Natural killer cell (primary cell): Measurements from ENCODE around the gene TMA7. TPM values are rescaled to one million over a fixed set of nuclear protein-coding genes. Genes with fewer than 3 reads are reported as not detected.

Experiments
- ATAC-seq, 3 donors: fragments of 150-1000 bp in 2 of 3; fragments of 200-7000 bp in 1 of 3; cut with Tn5 transposase; 1 replicate in 1 of 3; 2 replicates in 2 of 3; pipeline ENCODE4 v1.10.0; 2021; ENCODE audit warnings: mild to moderate bottlenecking in 2 of 3, moderate library complexity in 2 of 3
- DNase-seq, 2 donors: peaks; one replicate each; pipeline versions ENCODE4 v3.0.0 to v3.0.0-alpha.2; 2013 to 2021; ENCODE audit warnings: mixed read lengths in 1 of 2
- H3K27ac ChIP-seq: one replicate; pipeline ENCODE4 v1.5.1; 2013; ENCODE audit warnings: mild to moderate bottlenecking, low read length
- H3K27me3 ChIP-seq: one replicate; pipeline ENCODE4 v1.6.1; 2013; ENCODE audit warnings: low read length; ENCODE audit not compliant: control insufficient read depth, insufficient read depth
- H3K36me3 ChIP-seq: one replicate; pipeline ENCODE4 v1.6.1; 2013; ENCODE audit warnings: low read length; ENCODE audit not compliant: control insufficient read depth, insufficient read depth
- H3K4me1 ChIP-seq: one replicate; pipeline ENCODE4 v1.6.1; 2013; ENCODE audit warnings: low read length; ENCODE audit not compliant: control insufficient read depth, insufficient read depth
- H3K4me3 ChIP-seq: one replicate; pipeline ENCODE4 v1.5.1; 2013; ENCODE audit warnings: low read length
- H3K9me3 ChIP-seq: one replicate; pipeline ENCODE4 v1.6.1; 2013; ENCODE audit warnings: low read length; ENCODE audit not compliant: control insufficient read depth, insufficient read depth
- H3K27ac Mint-ChIP-seq, 2 donors: one replicate each; pipeline ENCODE4 v1.8.0; 2022; ENCODE audit warnings: mild to moderate bottlenecking in 2 of 2, mixed read lengths in 2 of 2, moderate library complexity in 1 of 2
- H3K27me3 Mint-ChIP-seq, 2 donors: one replicate each; pipeline ENCODE4 v1.8.0; 2022; ENCODE audit warnings: low read depth in 2 of 2, mixed read lengths in 2 of 2
- H3K36me3 Mint-ChIP-seq: one replicate; pipeline ENCODE4 v1.8.0; 2022; ENCODE audit warnings: mixed read lengths
- H3K4me1 Mint-ChIP-seq, 2 donors: one replicate each; pipeline ENCODE4 v1.8.0; 2022; ENCODE audit warnings: mixed read lengths in 2 of 2
- H3K4me3 Mint-ChIP-seq: one replicate; pipeline ENCODE4 v1.8.0; 2022; ENCODE audit warnings: mild to moderate bottlenecking, moderate library complexity, mixed read lengths
- H3K9me3 Mint-ChIP-seq, 2 donors: one replicate each; pipeline ENCODE4 v1.8.0; 2022; ENCODE audit warnings: mixed read lengths in 2 of 2
- CTCF ChIP-seq: fragments of 200-600 bp; IDR thresholded peaks from one replicate; pipeline ENCODE4 v1.8.0; 2022; ENCODE audit warnings: antibody characterized with exemption
- WGBS: methylation state at CpG from one replicate; pipeline ENCODE4 v1.1.7; 2013; ENCODE audit warnings: missing lambda C conversion rate; ENCODE audit not compliant: insufficient coverage; 5-methylcytosine and 5-hydroxymethylcytosine counted together
- intact Hi-C: fragments of 100-400 bp; cut with micrococcal nuclease; formaldehyde crosslinking; loops from one replicate; pipeline ENCODE4 v1.14.2; 2022
- total RNA-seq, 4 donors: library from RNA; stranded (reverse); fragments of 120-200 nt in 1 of 4; gene quantifications; one replicate each; pipeline versions ENCODE4 v1.2.3 to v1.2.4, GENCODE V29; 2013 to 2022

The TMA7 gene
- total RNA-seq, 3 donors from 2014 or later (not counting 1 experiment from before 2014, with no cell fraction given) = 192 to 239 (median 229) TPM

GRCh38 chr3:48432411-48433371 is 7.4 kb upstream of the TMA7 start:
- no peak for ATAC-seq
- Mint-ChIP-seq H3K9me3 (no peaks in the 10 kb centered on the region), H3K27ac (no peak overlapping the region), H3K4me3 (no peak overlapping the region), H3K36me3 (no peaks in the 10 kb centered on the region), H3K4me1 (peaks cover 2 to 34% of the 10 kb centered on the region in 2 donors), H3K27me3 (peaks cover 0 to 3% of the 10 kb centered on the region in 2 donors)
- Histone ChIP-seq H3K4me1 (peaks cover 55% of the 10 kb centered on the region), H3K27ac (no peak overlapping the region), H3K36me3 (peaks cover 11% of the 10 kb centered on the region), H3K9me3 (no peaks in the 10 kb centered on the region), H3K27me3 (no peaks in the 10 kb centered on the region), H3K4me3 (no peak overlapping the region)
- TF ChIP-seq CTCF = no peak
- intact Hi-C loops = no loop called here
- 92% methylated on average over 16 of the region's 16 CpGs for WGBS
- no peak for DNase-seq

- WGBS = 96% methylated on average over 12 of the region's 12 CpGs
- Histone ChIP-seq H3K9me3 (no peaks in the 10 kb centered on the region), H3K4me3 (no peak overlapping the region), H3K27me3 (no peaks in the 10 kb centered on the region), H3K36me3 (peaks cover 11% of the 10 kb centered on the region), H3K4me1 (peaks cover 55% of the 10 kb centered on the region), H3K27ac (no peak overlapping the region)
- no peak for DNase-seq
- no peaks in the 10 kb centered on the region for H3K9me3 Mint-ChIP-seq
- H3K36me3 Mint-ChIP-seq = no peaks in the 10 kb centered on the region
- H3K27ac Mint-ChIP-seq = no peak overlapping the region
- H3K4me3 Mint-ChIP-seq = no peak overlapping the region
- H3K4me1 Mint-ChIP-seq = peaks cover 9 to 31% of the 10 kb centered on the region in 2 donors
- H3K27me3 Mint-ChIP-seq = no peaks in the 10 kb centered on the region
- intact Hi-C loops = no loop called here
- no peak for TF ChIP-seq CTCF
- ATAC-seq = no peak
Observed at GRCh38 chr3:48433472-48434118, 6.5 kb upstream of the TMA7 start.

GRCh38 chr3:48434591-48435222 is 5.3 kb upstream of the TMA7 start:
- no peaks in the 10 kb centered on the region for H3K9me3 Mint-ChIP-seq
- DNase-seq (peak in 1 of 2 donors; percentile 39), ATAC-seq (no peak)
- no peaks in the 10 kb centered on the region for H3K36me3 Mint-ChIP-seq
- peaks cover 11 to 38% of the 10 kb centered on the region in 2 donors for H3K4me1 Mint-ChIP-seq
- H3K27me3 Mint-ChIP-seq = no peaks in the 10 kb centered on the region
- intact Hi-C loops = no loop called here
- H3K27me3 ChIP-seq = no peaks in the 10 kb centered on the region
- no peaks in the 10 kb centered on the region for H3K9me3 ChIP-seq
- H3K36me3 ChIP-seq = peaks cover 11% of the 10 kb centered on the region
- H3K4me1 ChIP-seq = peaks cover 57% of the 10 kb centered on the region
- H3K4me3 Mint-ChIP-seq = no peak overlapping the region
- H3K27ac Mint-ChIP-seq = peak overlapping the region in 1 of 2 donors; percentile 11
- TF ChIP-seq CTCF = no peak
- no peak overlapping the region for H3K27ac ChIP-seq
- no peak overlapping the region for H3K4me3 ChIP-seq
- 72% methylated on average over 15 of the region's 15 CpGs for WGBS
